ENCODE results near the gene NANOS2. TPM values are rescaled to one million over a fixed set of nuclear protein-coding genes. Genes with fewer than 3 reads are reported as not detected.

Gene NANOS2
- total RNA-seq, 1 donor from 2014 or later = not detected

- Histone ChIP-seq H3F3A (ENCODE audit: low read depth) (peaks cover 44% of the 10 kb centered on the region), H3K27ac (peak within 1 kb of the TSS; percentile 67), H3K9me3 (ENCODE audit: low read depth) (no peaks in the 10 kb centered on the region), H3K4me3 (peak within 1 kb of the TSS; percentile 70), H2AFZ (replicated peaks) (peak within 1 kb of the TSS; percentile 89), H3K9ac (peak within 1 kb of the TSS; percentile 76), H4K20me1 (ENCODE audit: low read depth) (peaks cover 27% of the 10 kb centered on the region), H3K4me1 (peaks cover 21% of the 10 kb centered on the region), H3K79me2 (ENCODE audit: low read depth) (peaks cover 21% of the 10 kb centered on the region), H3K36me3 (no peaks in the 10 kb centered on the region), H3K4me2 (peak within 1 kb of the TSS; percentile 82), H3K27me3 (no peaks in the 10 kb centered on the region)
- Mint-ChIP-seq H3K9me3 (no peaks in the 10 kb centered on the region), H3K4me1 (peaks cover 28% of the 10 kb centered on the region), H3K27ac (peak within 1 kb of the TSS; percentile 97), H3K27me3 (ENCODE audit: insufficient read depth, low read depth) (peaks cover 13% of the 10 kb centered on the region), H3K36me3 (peaks cover 8% of the 10 kb centered on the region), H3K4me3 (peak within 1 kb of the TSS; percentile 98)
- TF ChIP-seq EZH2phosphoT487 (IDR thresholded peaks at IDR 0.05) = no peak
- TF ChIP-seq EZH2 (IDR thresholded peaks at IDR 0.05) = no peak
- peak; percentile 3 for TF ChIP-seq CTCF (IDR thresholded peaks at IDR 0.05)
- DNase-seq (ENCODE audit: low spot score) = peak; percentile 98
These were observed 28.8 kb downstream of the NANOS2 start, which contains the start of gene IRF2BP1 for GRCh38 chr19:45885556-45886426. Gene IRF2BP1 (minus strand): TSS chr19:45886141. CDS start chr19:45885774, 367 bp downstream.

GRCh38 chr19:45884682-45885555, 29.7 kb downstream of the NANOS2 start:
- Histone ChIP-seq H3K9me3 (ENCODE audit: low read depth) (no peaks in the 10 kb centered on the region), H3K79me2 (ENCODE audit: low read depth) (peaks cover 21% of the 10 kb centered on the region), H3F3A (ENCODE audit: low read depth) (peaks cover 44% of the 10 kb centered on the region), H3K4me2 (peak overlapping the region; percentile 82), H2AFZ (replicated peaks) (no peak overlapping the region), H3K36me3 (no peaks in the 10 kb centered on the region), H3K9ac (peak overlapping the region; percentile 60), H4K20me1 (ENCODE audit: low read depth) (peaks cover 27% of the 10 kb centered on the region), H3K27ac (no peak overlapping the region), H3K4me1 (peaks cover 21% of the 10 kb centered on the region), H3K4me3 (peak overlapping the region; percentile 70), H3K27me3 (no peaks in the 10 kb centered on the region)
- Mint-ChIP-seq H3K27ac (no peak overlapping the region), H3K9me3 (no peaks in the 10 kb centered on the region), H3K4me3 (peak overlapping the region; percentile 79), H3K36me3 (peaks cover 4% of the 10 kb centered on the region), H3K4me1 (peaks cover 31% of the 10 kb centered on the region), H3K27me3 (ENCODE audit: insufficient read depth, low read depth) (peaks cover 12% of the 10 kb centered on the region)
- no peak for TF ChIP-seq EZH2phosphoT487 (IDR thresholded peaks at IDR 0.05)
- TF ChIP-seq CTCF (IDR thresholded peaks at IDR 0.05) = no peak
- TF ChIP-seq EZH2 (IDR thresholded peaks at IDR 0.05) = no peak
- peak; percentile 32 for DNase-seq (ENCODE audit: low spot score)

- TF ChIP-seq CTCF (IDR thresholded peaks at IDR 0.05) (no peak), EZH2phosphoT487 (IDR thresholded peaks at IDR 0.05) (no peak), EZH2 (IDR thresholded peaks at IDR 0.05) (no peak)
These were observed 30.5 kb downstream of the NANOS2 start for GRCh38 chr19:45883881-45884681.

More at GRCh38 chr19:45883881-45884681, 30.5 kb downstream of the NANOS2 start:
- H3K4me3 Mint-ChIP-seq = peak overlapping the region; percentile 84
- H3K27ac ChIP-seq = no peak overlapping the region
- DNase-seq (ENCODE audit: low spot score) = no peak
- H3K9me3 Mint-ChIP-seq = no peaks in the 10 kb centered on the region
- peaks cover 27% of the 10 kb centered on the region for H4K20me1 ChIP-seq (ENCODE audit: low read depth)
- peaks cover 34% of the 10 kb centered on the region for H3K4me1 Mint-ChIP-seq
- no peaks in the 10 kb centered on the region for H3K27me3 ChIP-seq
- H3K27me3 Mint-ChIP-seq (ENCODE audit: insufficient read depth, low read depth) = peaks cover 14% of the 10 kb centered on the region
- H3K9me3 ChIP-seq (ENCODE audit: low read depth) = no peaks in the 10 kb centered on the region
- H3K4me2 ChIP-seq = peak overlapping the region; percentile 82
- peaks cover 44% of the 10 kb centered on the region for H3F3A ChIP-seq (ENCODE audit: low read depth)
- H3K4me3 ChIP-seq = no peak overlapping the region
- H3K36me3 Mint-ChIP-seq = peaks cover 4% of the 10 kb centered on the region
- H3K4me1 ChIP-seq = peaks cover 21% of the 10 kb centered on the region
- peaks cover 21% of the 10 kb centered on the region for H3K79me2 ChIP-seq (ENCODE audit: low read depth)
- H3K27ac Mint-ChIP-seq = no peak overlapping the region
- no peaks in the 10 kb centered on the region for H3K36me3 ChIP-seq
- H2AFZ ChIP-seq (replicated peaks) = no peak overlapping the region
- no peak overlapping the region for H3K9ac ChIP-seq
